ENCODE data around the gene HHAT.

DNA sequence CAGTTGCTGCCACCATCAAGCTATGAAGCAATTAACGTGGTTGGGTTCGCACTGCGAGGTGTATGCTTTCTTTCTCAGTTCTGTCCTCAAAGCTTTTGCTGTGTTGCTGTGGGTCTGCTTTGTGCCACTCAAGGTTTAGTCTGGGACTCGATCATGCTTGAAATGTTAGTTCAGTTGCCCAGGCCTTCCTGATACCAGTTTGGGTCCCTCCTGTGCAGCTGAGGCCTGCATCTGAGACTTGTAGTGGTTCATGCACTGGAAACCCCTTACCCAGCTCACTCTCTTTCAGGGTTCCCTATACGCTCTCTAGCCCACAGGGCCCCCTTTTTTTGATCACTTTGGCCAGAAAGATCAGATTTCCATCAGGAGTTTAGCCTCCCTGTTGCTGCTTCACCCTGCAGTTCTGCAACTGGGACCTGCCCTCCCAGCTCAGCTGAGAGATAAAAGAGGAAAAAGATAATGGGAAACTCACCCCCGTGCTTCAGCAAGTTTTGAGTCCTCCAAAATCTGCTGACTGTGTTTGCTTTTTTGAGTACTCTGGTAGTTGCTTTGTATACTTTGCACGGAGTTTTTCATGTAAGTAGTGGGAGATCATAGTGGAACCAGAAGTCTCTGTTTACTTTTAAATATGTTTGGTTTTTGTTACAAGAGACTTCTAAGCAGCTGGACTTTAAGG is 317.0 kb downstream of the HHAT start:
- no peak for TF ChIP-seq CTCF (IDR thresholded peaks at IDR 0.05)
- no peak for TF ChIP-seq FOSB (CRISPR knock-in tag; IDR thresholded peaks at IDR 0.05)
- no peak for TF ChIP-seq HDAC2 (IDR thresholded peaks at IDR 0.05)
- TF ChIP-seq HOXB13 (CRISPR knock-in tag; IDR thresholded peaks at IDR 0.05; ENCODE audit: low read depth) = no peak
- TF ChIP-seq JUNB (IDR thresholded peaks at IDR 0.05) = no peak
- TF ChIP-seq POLR2A (IDR thresholded peaks at IDR 0.05; ENCODE audit: low read length) = no peak
- no peak for TF ChIP-seq HOXA7 (CRISPR knock-in tag; IDR thresholded peaks at IDR 0.05)
- no peak for TF ChIP-seq RAD21 (conservative IDR thresholded peaks at IDR 0.05 in 1 of 2, IDR thresholded peaks at IDR 0.05 in 1 of 2)
- TF ChIP-seq EP300 (IDR thresholded peaks at IDR 0.05) = no peak
- no peak for TF ChIP-seq RARB (CRISPR knock-in tag; IDR thresholded peaks at IDR 0.05)
- TF ChIP-seq MAZ (IDR thresholded peaks at IDR 0.05; ENCODE audit: borderline replicate concordance, low read depth, low read length) = no peak
- TF ChIP-seq ZSCAN20 (CRISPR knock-in tag; IDR thresholded peaks at IDR 0.05) = no peak
- no peak for TF ChIP-seq BHLHE40 (IDR thresholded peaks at IDR 0.05; ENCODE audit: low read depth, low read length)
